Measurements from ENCODE around the gene CYB5R2. TPM values are rescaled to one million over a fixed set of nuclear protein-coding genes. Genes with fewer than 3 reads are reported as not detected.
A peak's percentile ranks its signal among the peaks of the same experiment; 100 is the strongest.

Gene CYB5R2
- total RNA-seq, 4 donors from 2014 or later: 10.5 to 29.2 (median 24.1) TPM

- Histone ChIP-seq H3K27me3 (no peaks in the 10 kb centered on the region), H3K9me3 (no peaks in the 10 kb centered on the region), H3K4me3 (no peak overlapping the region), H3K36me3 (no peaks in the 10 kb centered on the region), H3K27ac (peak overlapping the region in 1 of 2 donors; percentile 36), H3K4me1 (no peaks in the 10 kb centered on the region)
- intact Hi-C loops (cut with DNase I; ENCODE audit: low total_unique reads): no loop called here
- TF ChIP-seq CTCF (IDR thresholded peaks at IDR 0.05) (no peak), POLR2A (IDR thresholded peaks at IDR 0.05) (no peak)
- no peak for DNase-seq
Measured at GRCh38 chr11:7640816-7641215, 32.5 kb downstream of the CYB5R2 start.

- H3K36me3 ChIP-seq: no peaks in the 10 kb centered on the region
- no peaks in the 10 kb centered on the region for H3K9me3 ChIP-seq
- no peaks in the 10 kb centered on the region for H3K27me3 ChIP-seq
- no peak overlapping the region for H3K4me3 ChIP-seq
- TF ChIP-seq CTCF (IDR thresholded peaks at IDR 0.05) (no peak), POLR2A (IDR thresholded peaks at IDR 0.05) (no peak)
- H3K4me1 ChIP-seq: no peaks in the 10 kb centered on the region
- DNase-seq: peak in 1 of 2 donors; percentile 34
- intact Hi-C loops (cut with DNase I; ENCODE audit: low total_unique reads): no loop called here
- peak overlapping the region; percentile 24 to 85 for H3K27ac ChIP-seq
Measured at GRCh38 chr11:7639643-7640025, 33.7 kb downstream of the CYB5R2 start.

GRCh38 chr11:7638710-7639642 is 34.3 kb downstream of the CYB5R2 start:
- peak overlapping the region; percentile 24 to 85 for H3K27ac ChIP-seq
- intact Hi-C loops (cut with DNase I; ENCODE audit: low total_unique reads): no loop called here
- no peaks in the 10 kb centered on the region for H3K4me1 ChIP-seq
- no peak overlapping the region for H3K4me3 ChIP-seq
- DNase-seq: peak; percentile 32 to 63
- H3K36me3 ChIP-seq: no peaks in the 10 kb centered on the region
- H3K9me3 ChIP-seq: no peaks in the 10 kb centered on the region
- TF ChIP-seq POLR2A (IDR thresholded peaks at IDR 0.05): no peak
- no peak for TF ChIP-seq CTCF (IDR thresholded peaks at IDR 0.05)
- H3K27me3 ChIP-seq: no peaks in the 10 kb centered on the region

- Histone ChIP-seq H3K27me3 (no peaks in the 10 kb centered on the region), H3K4me3 (no peak overlapping the region), H3K36me3 (no peaks in the 10 kb centered on the region), H3K27ac (peak overlapping the region; percentile 74 to 85), H3K9me3 (no peaks in the 10 kb centered on the region), H3K4me1 (no peaks in the 10 kb centered on the region)
- TF ChIP-seq POLR2A (IDR thresholded peaks at IDR 0.05): no peak
- intact Hi-C loops (cut with DNase I; ENCODE audit: low total_unique reads): no loop called here
- peak; percentile 70 to 75 for DNase-seq
Measured at GRCh38 chr11:7637447-7638157, 35.7 kb downstream of the CYB5R2 start.

GRCh38 chr11:7636350-7636749 is 37.0 kb downstream of the CYB5R2 start:
- intact Hi-C loops (cut with DNase I; ENCODE audit: low total_unique reads): no loop called here
- H3K4me3 ChIP-seq: no peak overlapping the region
- DNase-seq: no peak
- H3K4me1 ChIP-seq: no peaks in the 10 kb centered on the region
- peak overlapping the region; percentile 74 to 85 for H3K27ac ChIP-seq
- TF ChIP-seq POLR2A (IDR thresholded peaks at IDR 0.05): no peak
- no peak for TF ChIP-seq CTCF (IDR thresholded peaks at IDR 0.05)
- H3K36me3 ChIP-seq: no peaks in the 10 kb centered on the region
- H3K9me3 ChIP-seq: no peaks in the 10 kb centered on the region
- no peaks in the 10 kb centered on the region for H3K27me3 ChIP-seq
